ENCODE measurements around the gene ARL11. TPM values are rescaled to one million over a fixed set of nuclear protein-coding genes. Genes with fewer than 3 reads are reported as not detected.

ARL11 gene
- total RNA-seq, 1 donor: not detected

DNA sequence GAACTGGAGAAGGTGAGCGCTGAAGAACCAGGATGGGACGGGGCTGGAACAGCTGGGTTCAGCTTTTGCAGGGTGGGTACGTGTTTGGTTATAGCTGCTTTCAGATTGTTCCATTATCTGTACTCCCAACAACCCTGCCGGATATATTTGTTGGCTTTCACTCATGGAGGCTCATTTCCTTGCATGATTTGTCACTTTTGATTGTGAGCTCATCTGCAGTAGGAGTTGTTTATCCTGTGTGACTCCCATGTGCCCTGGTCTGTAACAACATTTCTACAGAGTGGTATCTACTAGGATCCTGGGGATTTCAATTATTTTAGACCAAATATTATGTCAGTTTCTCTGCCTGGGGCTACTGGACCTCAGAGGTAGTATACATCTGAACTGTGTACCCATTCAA lies 5.4 kb downstream of the ARL11 start:
- H3K36me3 ChIP-seq (ENCODE audit: insufficient read depth, low read length): no peaks in the 10 kb centered on the region
- H3K4me1 ChIP-seq (ENCODE audit: insufficient read depth, low read length): no peaks in the 10 kb centered on the region
- no peak overlapping the region for H2AFZ ChIP-seq (ENCODE audit: low read length)
- TF ChIP-seq, protein P1, sequence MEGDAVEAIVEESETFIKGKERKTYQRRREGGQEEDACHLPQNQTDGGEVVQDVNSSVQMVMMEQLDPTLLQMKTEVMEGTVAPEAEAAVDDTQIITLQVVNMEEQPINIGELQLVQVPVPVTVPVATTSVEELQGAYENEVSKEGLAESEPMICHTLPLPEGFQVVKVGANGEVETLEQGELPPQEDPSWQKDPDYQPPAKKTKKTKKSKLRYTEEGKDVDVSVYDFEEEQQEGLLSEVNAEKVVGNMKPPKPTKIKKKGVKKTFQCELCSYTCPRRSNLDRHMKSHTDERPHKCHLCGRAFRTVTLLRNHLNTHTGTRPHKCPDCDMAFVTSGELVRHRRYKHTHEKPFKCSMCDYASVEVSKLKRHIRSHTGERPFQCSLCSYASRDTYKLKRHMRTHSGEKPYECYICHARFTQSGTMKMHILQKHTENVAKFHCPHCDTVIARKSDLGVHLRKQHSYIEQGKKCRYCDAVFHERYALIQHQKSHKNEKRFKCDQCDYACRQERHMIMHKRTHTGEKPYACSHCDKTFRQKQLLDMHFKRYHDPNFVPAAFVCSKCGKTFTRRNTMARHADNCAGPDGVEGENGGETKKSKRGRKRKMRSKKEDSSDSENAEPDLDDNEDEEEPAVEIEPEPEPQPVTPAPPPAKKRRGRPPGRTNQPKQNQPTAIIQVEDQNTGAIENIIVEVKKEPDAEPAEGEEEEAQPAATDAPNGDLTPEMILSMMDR (IDR thresholded peaks at IDR 0.05; ENCODE audit: extremely low read depth, low read depth, low read length): no peak
- DNase-seq (ENCODE audit: insufficient read length, low spot score, missing footprints): no peak
- H3K27ac ChIP-seq (ENCODE audit: low read depth, low read length): no peak overlapping the region
- no peak overlapping the region for H3K4me3 ChIP-seq (ENCODE audit: insufficient read depth, low read length)
- no peak overlapping the region for H3K4me2 ChIP-seq (ENCODE audit: insufficient read depth, low read length)
- no peaks in the 10 kb centered on the region for H3K79me2 ChIP-seq (ENCODE audit: insufficient read depth, low read length)
- no peaks in the 10 kb centered on the region for H4K20me1 ChIP-seq (ENCODE audit: insufficient read depth, low read length)
- H3K9me3 ChIP-seq (ENCODE audit: low read depth, low read length): no peaks in the 10 kb centered on the region
- H3K27me3 ChIP-seq (ENCODE audit: insufficient read depth, low read length): no peaks in the 10 kb centered on the region

- H3K27ac ChIP-seq (ENCODE audit: low read depth, low read length): no peak overlapping the region
- H3K79me2 ChIP-seq (ENCODE audit: insufficient read depth, low read length): no peaks in the 10 kb centered on the region
- H3K27me3 ChIP-seq (ENCODE audit: insufficient read depth, low read length): no peaks in the 10 kb centered on the region
- H3K36me3 ChIP-seq (ENCODE audit: insufficient read depth, low read length): no peaks in the 10 kb centered on the region
- TF ChIP-seq, protein P1 (IDR thresholded peaks at IDR 0.05; ENCODE audit: extremely low read depth, low read depth, low read length): no peak
- H4K20me1 ChIP-seq (ENCODE audit: insufficient read depth, low read length): no peaks in the 10 kb centered on the region
- H2AFZ ChIP-seq (ENCODE audit: low read length): peak overlapping the region; percentile 82
- no peaks in the 10 kb centered on the region for H3K4me1 ChIP-seq (ENCODE audit: insufficient read depth, low read length)
- DNase-seq (ENCODE audit: insufficient read length, low spot score, missing footprints): no peak
- H3K9me3 ChIP-seq (ENCODE audit: low read depth, low read length): no peaks in the 10 kb centered on the region
- peak overlapping the region; percentile 69 for H3K4me2 ChIP-seq (ENCODE audit: insufficient read depth, low read length)
- H3K4me3 ChIP-seq (ENCODE audit: insufficient read depth, low read length): peak overlapping the region; percentile 61
Measured at GRCh38 chr13:49635599-49636433, 7.5 kb downstream of the ARL11 start.

DNA sequence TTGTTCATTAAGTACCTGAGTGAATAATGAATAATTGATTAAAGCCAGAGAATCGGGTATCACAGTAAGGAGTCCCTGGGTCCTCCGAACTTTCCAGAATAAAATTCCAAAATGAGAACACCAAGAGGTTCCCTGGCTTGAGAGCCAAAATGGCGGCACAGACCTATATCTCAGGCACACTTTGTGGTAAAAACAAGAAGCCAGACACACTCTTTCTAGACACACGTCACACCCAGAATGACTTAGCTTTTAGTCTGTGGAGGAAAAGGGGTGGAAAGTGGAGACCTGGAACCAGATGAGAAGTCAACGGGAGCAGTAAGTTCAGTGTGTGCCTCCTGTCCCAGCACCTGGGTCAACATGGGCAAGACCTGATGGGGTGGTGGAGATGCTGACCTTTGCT lies 8.4 kb downstream of the ARL11 start:
- TF ChIP-seq, protein P1 (IDR thresholded peaks at IDR 0.05; ENCODE audit: extremely low read depth, low read depth, low read length): no peak
- DNase-seq (ENCODE audit: insufficient read length, low spot score, missing footprints): no peak
- Histone ChIP-seq H3K4me3 (ENCODE audit: insufficient read depth, low read length) (no peak overlapping the region), H2AFZ (ENCODE audit: low read length) (no peak overlapping the region), H3K4me1 (ENCODE audit: insufficient read depth, low read length) (peaks cover 4% of the 10 kb centered on the region), H3K27me3 (ENCODE audit: insufficient read depth, low read length) (no peaks in the 10 kb centered on the region), H3K4me2 (ENCODE audit: insufficient read depth, low read length) (no peak overlapping the region), H3K79me2 (ENCODE audit: insufficient read depth, low read length) (no peaks in the 10 kb centered on the region), H3K27ac (ENCODE audit: low read depth, low read length) (no peak overlapping the region), H4K20me1 (ENCODE audit: insufficient read depth, low read length) (no peaks in the 10 kb centered on the region), H3K36me3 (ENCODE audit: insufficient read depth, low read length) (no peaks in the 10 kb centered on the region), H3K9me3 (ENCODE audit: low read depth, low read length) (no peaks in the 10 kb centered on the region)

- Histone ChIP-seq H3K27me3 (ENCODE audit: insufficient read depth, low read length) (no peaks in the 10 kb centered on the region), H3K4me3 (ENCODE audit: insufficient read depth, low read length) (no peak overlapping the region), H3K4me1 (ENCODE audit: insufficient read depth, low read length) (peaks cover 6% of the 10 kb centered on the region), H3K4me2 (ENCODE audit: insufficient read depth, low read length) (no peak overlapping the region), H3K36me3 (ENCODE audit: insufficient read depth, low read length) (no peaks in the 10 kb centered on the region), H3K9me3 (ENCODE audit: low read depth, low read length) (no peaks in the 10 kb centered on the region), H3K27ac (ENCODE audit: low read depth, low read length) (no peak overlapping the region), H4K20me1 (ENCODE audit: insufficient read depth, low read length) (no peaks in the 10 kb centered on the region), H2AFZ (ENCODE audit: low read length) (no peak overlapping the region), H3K79me2 (ENCODE audit: insufficient read depth, low read length) (no peaks in the 10 kb centered on the region)
- no peak for DNase-seq (ENCODE audit: insufficient read length, low spot score, missing footprints)
- TF ChIP-seq, protein P1 (IDR thresholded peaks at IDR 0.05; ENCODE audit: extremely low read depth, low read depth, low read length): no peak
Measured at GRCh38 chr13:49638030-49638743, 9.9 kb downstream of the ARL11 start.
